HG03432 (cell line): ENCODE data around the gene VWA5B1.

Experiments
- ATAC-seq: cut with Tn5 transposase; IDR thresholded peaks from one replicate; pipeline ENCODE4 v1.9.1; 2021; ENCODE audit warnings: mild to moderate bottlenecking, moderate library complexity; ENCODE audit not compliant: unreplicated experiment

VWA5B1 gene

GRCh38 chr1:20347699-20348098 is 57.0 kb downstream of the VWA5B1 start:
- no peak for ATAC-seq

GRCh38 chr1:20348326-20348915 is 57.7 kb downstream of the VWA5B1 start:
- no peak for ATAC-seq

- no peak for ATAC-seq
Measured at GRCh38 chr1:20349561-20349960, 58.9 kb downstream of the VWA5B1 start.

- ATAC-seq, result no peak
Measured at GRCh38 chr1:20349971-20350370, 59.3 kb downstream of the VWA5B1 start.

GRCh38 chr1:20350421-20350820 is 59.7 kb downstream of the VWA5B1 start:
- ATAC-seq, result no peak

GRCh38 chr1:20351911-20352701 is 61.4 kb downstream of the VWA5B1 start:
- no peak for ATAC-seq

- ATAC-seq, result no peak
Measured at GRCh38 chr1:20353836-20354235, 63.2 kb downstream of the VWA5B1 start.

- no peak for ATAC-seq
Measured at GRCh38 chr1:20354610-20355009, 63.9 kb downstream of the VWA5B1 start.

GRCh38 chr1:20355101-20355827 is 64.6 kb downstream of the VWA5B1 start:
- no peak for ATAC-seq

- no peak for ATAC-seq
Measured at GRCh38 chr1:20355828-20356735, 65.4 kb downstream of the VWA5B1 start.

- no peak for ATAC-seq
Measured at GRCh38 chr1:20356850-20357459, 66.3 kb downstream of the VWA5B1 start.

- ATAC-seq, result no peak
Measured at GRCh38 chr1:20357796-20358195, 67.1 kb downstream of the VWA5B1 start.

GRCh38 chr1:20358761-20359263 is 68.1 kb downstream of the VWA5B1 start:
- ATAC-seq, result no peak

- ATAC-seq, result no peak
Measured at GRCh38 chr1:20359451-20360330, 69.0 kb downstream of the VWA5B1 start.

GRCh38 chr1:20361401-20361800 is 70.7 kb downstream of the VWA5B1 start:
- no peak for ATAC-seq

GRCh38 chr1:20361805-20362381 is 71.2 kb downstream of the VWA5B1 start:
- no peak for ATAC-seq

GRCh38 chr1:20362856-20363255 is 72.2 kb downstream of the VWA5B1 start:
- no peak for ATAC-seq

- no peak for ATAC-seq
Measured at GRCh38 chr1:20365421-20366055, 74.9 kb downstream of the VWA5B1 start.
